IMR-90 (cell line): ENCODE data around the gene GPR35. TPM values are rescaled to one million over a fixed set of nuclear protein-coding genes. Genes with fewer than 3 reads are reported as not detected.

ENCODE experiments used
- ATAC-seq: fragments of 200-7000 bp; cut with Tn5 transposase; 2 replicates; pipeline ENCODE4 v1.9.1; 2020; ENCODE audit warnings: low read depth, mild to moderate bottlenecking, moderate library complexity
- BruUV-seq: library from RNA; stranded (reverse); fragments of 400-500 nt; replicated peaks from 2 replicates; lab custom pipeline; 2021; lab: Mats Ljungman, UMichigan
- CTCF ChIA-PET: fragments of 300-600 bp; formaldehyde crosslinking; extraction: SDS; loops from one replicate; lab custom pipeline; 2021; ENCODE audit warnings: antibody characterized with exemption; lab: Yijun Ruan, JAX
- POLR2A ChIA-PET: fragments of 300-600 bp; sonication (Branson Sonifier 250); formaldehyde crosslinking; loops from one replicate; lab custom pipeline; 2022; ENCODE audit warnings: antibody characterized with exemption; ENCODE audit not compliant: unreplicated experiment; lab: Charles Lee
- DNase-seq: peaks from one replicate; pipeline ENCODE4 v3.0.0; 2013
- H2AFZ ChIP-seq: replicated peaks from 2 replicates; pipeline ENCODE3; 2013; ENCODE audit warnings: low read length, mild to moderate bottlenecking; ENCODE audit not compliant: poor library complexity
- H2AK5ac ChIP-seq: 2 replicates; pipeline ENCODE4 v1.6.1; 2013; ENCODE audit warnings: low read depth, low read length, inconsistent platforms
- H2AK9ac ChIP-seq: replicated peaks from 2 replicates; pipeline ENCODE3; 2013; ENCODE audit warnings: mild to moderate bottlenecking, low read depth, low read length, moderate library complexity; ENCODE audit not compliant: poor library complexity
- H2BK120ac ChIP-seq: 2 replicates; pipeline ENCODE4 v1.6.1; 2013; ENCODE audit warnings: low read depth, low read length, inconsistent platforms
- H2BK15ac ChIP-seq: 3 replicates; pipeline ENCODE4 v1.6.1; 2013; ENCODE audit warnings: low read depth, low read length, inconsistent platforms
- H2BK20ac ChIP-seq: 2 replicates; pipeline ENCODE4 v1.6.1; 2013; ENCODE audit warnings: low read depth, mild to moderate bottlenecking, inconsistent platforms, low read length, moderate library complexity
- H2BK5ac ChIP-seq: 2 replicates; pipeline ENCODE4 v1.6.1; 2013; ENCODE audit warnings: mild to moderate bottlenecking, low read depth, low read length, inconsistent platforms; ENCODE audit not compliant: poor library complexity, severe bottlenecking
- H3K14ac ChIP-seq: replicated peaks from 2 replicates; pipeline ENCODE4 v1.6.1; 2013; ENCODE audit warnings: low read depth, low read length, inconsistent platforms
- H3K18ac ChIP-seq: 2 replicates; pipeline ENCODE4 v1.6.1; 2013; ENCODE audit warnings: low read depth, low read length, control low read depth
- H3K23ac ChIP-seq: 2 replicates; pipeline ENCODE4 v1.6.1; 2013; ENCODE audit warnings: low read depth, low read length, inconsistent platforms
- H3K27ac ChIP-seq: 2 replicates; pipeline ENCODE4 v1.5.1; 2013; ENCODE audit warnings: mild to moderate bottlenecking, control low read depth, low read length; ENCODE audit not compliant: insufficient read depth
- H3K27me3 ChIP-seq: 2 replicates; pipeline ENCODE4 v1.6.1; 2013; ENCODE audit warnings: low read length; ENCODE audit not compliant: control insufficient read depth, insufficient read depth
- H3K36me3 ChIP-seq: 2 replicates; pipeline ENCODE4 v1.6.1; 2013; ENCODE audit warnings: low read length, mixed read lengths; ENCODE audit not compliant: control insufficient read depth, insufficient read depth
- H3K4ac ChIP-seq: 2 replicates; pipeline ENCODE4 v1.6.1; 2013; ENCODE audit warnings: low read depth, low read length, inconsistent platforms
- H3K4me1 ChIP-seq: 2 replicates; pipeline ENCODE4 v1.6.1; 2013; ENCODE audit warnings: low read length, mixed read lengths; ENCODE audit not compliant: control insufficient read depth, insufficient read depth
- H3K4me2 ChIP-seq: 2 replicates; pipeline ENCODE4 v1.6.1; 2013; ENCODE audit warnings: low read depth, mild to moderate bottlenecking, control low read depth, low read length, moderate library complexity
- H3K4me3 ChIP-seq: 2 replicates; pipeline ENCODE4 v1.5.1; 2013; ENCODE audit warnings: low read depth, mild to moderate bottlenecking, control low read depth, low read length, moderate library complexity; ENCODE audit not compliant: insufficient read depth
- H3K56ac ChIP-seq: 2 replicates; pipeline ENCODE4 v1.6.1; 2013; ENCODE audit warnings: low read length, inconsistent platforms; ENCODE audit not compliant: insufficient read depth; ENCODE audit errors: extremely low read depth
- H3K79me1 ChIP-seq, 2 experiments: 2 replicates each; pipeline ENCODE4 v1.6.1; 2013; ENCODE audit warnings: low read length in 2 of 2, inconsistent platforms in 1 of 2, low read depth in 1 of 2
- H3K9ac ChIP-seq: 2 replicates; pipeline ENCODE4 v1.6.1; 2013; ENCODE audit warnings: low read depth, low read length, control low read depth
- H3K9me1 ChIP-seq: 2 replicates; pipeline ENCODE4 v1.6.1; 2013; ENCODE audit warnings: low read length, inconsistent platforms; ENCODE audit not compliant: insufficient read depth
- H3K9me3 ChIP-seq: 2 replicates; pipeline ENCODE4 v1.6.1; 2013; ENCODE audit warnings: low read length; ENCODE audit not compliant: control insufficient read depth, insufficient read depth
- H4K20me1 ChIP-seq: 2 replicates; pipeline ENCODE4 v1.6.1; 2013; ENCODE audit warnings: low read length, inconsistent platforms; ENCODE audit not compliant: insufficient read depth
- H4K5ac ChIP-seq: 2 replicates; pipeline ENCODE4 v1.6.1; 2013; ENCODE audit warnings: mild to moderate bottlenecking, low read depth, low read length, control low read depth
- H4K8ac ChIP-seq, 2 experiments: 2 replicates each; pipeline ENCODE4 v1.6.1; 2013; ENCODE audit warnings: low read depth in 2 of 2, low read length in 2 of 2, control low read depth in 1 of 2, inconsistent platforms in 1 of 2
- H4K91ac ChIP-seq: 2 replicates; pipeline ENCODE4 v1.6.1; 2013; ENCODE audit warnings: low read depth, low read length, inconsistent platforms; ENCODE audit not compliant: insufficient read depth
- BHLHE40 ChIP-seq: fragments of 150-350 bp; IDR thresholded peaks from 2 replicates; pipeline ENCODE4 v1.6.1; 2016; ENCODE audit warnings: mild to moderate bottlenecking, low read depth, low read length
- CEBPB ChIP-seq: IDR thresholded peaks from 2 replicates; pipeline ENCODE4 v1.6.1; 2012; ENCODE audit warnings: low read depth, low read length, improper control_type of control experiment
- CTCF ChIP-seq: conservative IDR thresholded peaks from 2 replicates; pipeline ENCODE4 v1.5.1; 2012; ENCODE audit warnings: mild to moderate bottlenecking, low read depth, low read length, improper control_type of control experiment
- ELK1 ChIP-seq: fragments of 150-350 bp; IDR thresholded peaks from 2 replicates; pipeline ENCODE4 v1.6.1; 2016; ENCODE audit warnings: low read depth, mild to moderate bottlenecking, low read length, moderate library complexity, borderline replicate concordance
- FOS ChIP-seq: fragments of 150-350 bp; IDR thresholded peaks from 2 replicates; pipeline ENCODE4 v1.6.1; 2016; ENCODE audit warnings: low read depth, low read length
- MAZ ChIP-seq: IDR thresholded peaks from 2 replicates; pipeline ENCODE4 v1.6.1; 2012; ENCODE audit warnings: low read depth, mild to moderate bottlenecking, low read length, improper control_type of control experiment, moderate library complexity, borderline replicate concordance
- MXI1 ChIP-seq: IDR thresholded peaks from 2 replicates; pipeline ENCODE4 v1.6.1; 2012; ENCODE audit warnings: low read depth, mild to moderate bottlenecking, low read length, moderate library complexity, borderline replicate concordance
- POLR2A ChIP-seq: IDR thresholded peaks from 2 replicates; pipeline ENCODE4 v1.6.1; 2012; ENCODE audit warnings: mild to moderate bottlenecking, low read depth, low read length
- RCOR1 ChIP-seq: IDR thresholded peaks from 2 replicates; pipeline ENCODE4 v1.6.1; 2012; ENCODE audit warnings: mild to moderate bottlenecking, low read length, improper control_type of control experiment; ENCODE audit not compliant: insufficient replicate concordance
- RFX5 ChIP-seq: IDR thresholded peaks from 2 replicates; pipeline ENCODE4 v1.8.0; 2012; ENCODE audit warnings: low read depth, mild to moderate bottlenecking, low read length, moderate library complexity
- USF2 ChIP-seq: fragments of 150-350 bp; IDR thresholded peaks from 2 replicates; pipeline ENCODE4 v1.6.1; 2017; ENCODE audit warnings: mild to moderate bottlenecking, antibody characterized with exemption, low read length, low read depth
- WGBS, 2 experiments: methylation state at CpG; one replicate each; pipeline versions ENCODE4 v1.1.5 to v1.1.7; 2013; ENCODE audit warnings: missing lambda C conversion rate in 2 of 2; ENCODE audit not compliant: insufficient read length in 1 of 2; ENCODE audit errors: extremely low coverage in 2 of 2; 5-methylcytosine and 5-hydroxymethylcytosine counted together
- dilution Hi-C: fragments of 300-500 bp; cut with HindIII; formaldehyde crosslinking; loops from one replicate; pipeline ENCODE4 v1.14.3; 2018; ENCODE audit warnings: low sequenced_read_pairs; ENCODE audit not compliant: unreplicated experiment
- in situ Hi-C: fragments of 300-500 bp; cut with MboI; formaldehyde crosslinking; loops from 3 replicates; pipeline ENCODE4 v1.14.3; 2019; ENCODE audit warnings: low sequenced_read_pairs, inconsistent platforms, mixed read lengths
- intact Hi-C: fragments of 100-400 bp; cut with micrococcal nuclease; formaldehyde crosslinking; loops from 2 replicates; pipeline ENCODE4 v1.10.0; 2022
- polyA plus RNA-seq, 3 experiments: library from polyadenylated mRNA; depleted of rRNA; stranded (reverse); fragments of >200 nt; gene quantifications; 2 replicates each; pipeline ENCODE4 v1.2.3, GENCODE V29; 2012; ENCODE audit warnings: low replicate concordance in 1 of 3
- total RNA-seq: library from RNA; depleted of rRNA; stranded (reverse); fragments of >200 nt; gene quantifications from 2 replicates; pipeline ENCODE4 v1.2.3, GENCODE V29; 2012

The GPR35 gene
- total and polyA plus RNA-seq, 2 of the 4 experiments (the other 2 are of a cell fraction) = 0.31 TPM; not detected in 1

- TF ChIP-seq USF2 (no peak), RFX5 (no peak), MAZ (no peak)
Observed at GRCh38 chr2:240605867-240606743, 19.2 kb upstream of the GPR35 start (continued).

GRCh38 chr2:240611601-240612210 lies 13.6 kb upstream of the GPR35 start:
- H3K36me3 ChIP-seq = no peaks in the 10 kb centered on the region
- H4K91ac ChIP-seq = no peak overlapping the region
- ATAC-seq (no peak), DNase-seq (no peak)
- no peak overlapping the region for H2AK9ac ChIP-seq
- H2AFZ ChIP-seq = no peak overlapping the region
- intact Hi-C loops (no loop called here), dilution Hi-C loops (no loop called here), in situ Hi-C loops (no loop called here)
- H3K9me1 ChIP-seq = no peaks in the 10 kb centered on the region
- ChIA-PET CTCF (no interaction called here), POLR2A (no interaction called here)
- no peak overlapping the region for H3K27ac ChIP-seq
- H2AK5ac ChIP-seq = no peak overlapping the region
- H3K14ac ChIP-seq = no peak overlapping the region
- H3K56ac ChIP-seq = no peak overlapping the region
- no peak overlapping the region for H2BK20ac ChIP-seq
- no peak overlapping the region for H4K8ac ChIP-seq
- no peak overlapping the region for H4K5ac ChIP-seq
- WGBS, 2 experiments = 84% methylated on average over 4 of the region's 10 CpGs; no CpG with 5 or more reads in 1 of the 2 experiments
- no peak overlapping the region for H3K4me3 ChIP-seq
- H3K9ac ChIP-seq = no peak overlapping the region
- no peak overlapping the region for H3K4me2 ChIP-seq
- H2BK15ac ChIP-seq = no peak overlapping the region
- H3K23ac ChIP-seq = no peak overlapping the region
- no peaks in the 10 kb centered on the region; the same call in 1 of the 2 replicates for H3K9me3 ChIP-seq
- no peak overlapping the region for H2BK5ac ChIP-seq
- H3K79me1 ChIP-seq = no peaks in the 10 kb centered on the region
- no peak overlapping the region for H3K18ac ChIP-seq
- no peak overlapping the region for H3K4ac ChIP-seq
- H2BK120ac ChIP-seq = no peak overlapping the region
- no peaks in the 10 kb centered on the region for H3K27me3 ChIP-seq
- no peaks in the 10 kb centered on the region for H4K20me1 ChIP-seq
- no TSS peak for BruUV-seq
- peaks cover 8% of the 10 kb centered on the region for H3K4me1 ChIP-seq
- TF ChIP-seq FOS = no peak
- TF ChIP-seq MXI1 = no peak
- TF ChIP-seq MAZ = no peak
- TF ChIP-seq POLR2A = no peak
- TF ChIP-seq RFX5 = no peak
- TF ChIP-seq CTCF = no peak
- TF ChIP-seq BHLHE40 = no peak
- TF ChIP-seq CEBPB = no peak
- no peak for TF ChIP-seq ELK1
- TF ChIP-seq RCOR1 = no peak
